GM11168 (cell line): ENCODE results near the gene DDX24.

Experiments used
- in situ Hi-C: fragments of 300-500 bp; cut with MboI; formaldehyde crosslinking; loops from one replicate; pipeline ENCODE4 v1.12.0; 2022; ENCODE audit warnings: low sequenced_read_pairs; ENCODE audit not compliant: unreplicated experiment

Gene DDX24

DNA sequence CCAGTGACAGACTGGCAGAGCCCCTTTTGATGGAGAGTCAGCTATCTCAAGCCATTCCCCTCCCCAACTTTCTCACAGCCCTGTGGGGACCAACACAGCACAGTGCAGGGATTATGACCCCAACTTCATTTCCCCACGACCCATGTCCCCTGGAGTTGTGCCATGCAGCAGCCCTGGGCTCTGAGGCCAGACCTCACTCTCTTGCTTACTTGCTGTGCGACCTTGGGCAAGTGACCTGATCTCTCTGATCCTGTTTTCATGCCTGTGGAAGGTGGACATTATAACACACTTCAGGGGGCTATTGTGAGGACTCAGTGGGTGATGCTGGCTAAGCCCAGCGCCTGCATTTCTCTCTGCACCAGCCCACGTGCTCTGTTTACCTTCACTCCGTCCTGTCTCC, 40.8 kb downstream of the DDX24 start:
- in situ Hi-C loops: no loop called here

DNA sequence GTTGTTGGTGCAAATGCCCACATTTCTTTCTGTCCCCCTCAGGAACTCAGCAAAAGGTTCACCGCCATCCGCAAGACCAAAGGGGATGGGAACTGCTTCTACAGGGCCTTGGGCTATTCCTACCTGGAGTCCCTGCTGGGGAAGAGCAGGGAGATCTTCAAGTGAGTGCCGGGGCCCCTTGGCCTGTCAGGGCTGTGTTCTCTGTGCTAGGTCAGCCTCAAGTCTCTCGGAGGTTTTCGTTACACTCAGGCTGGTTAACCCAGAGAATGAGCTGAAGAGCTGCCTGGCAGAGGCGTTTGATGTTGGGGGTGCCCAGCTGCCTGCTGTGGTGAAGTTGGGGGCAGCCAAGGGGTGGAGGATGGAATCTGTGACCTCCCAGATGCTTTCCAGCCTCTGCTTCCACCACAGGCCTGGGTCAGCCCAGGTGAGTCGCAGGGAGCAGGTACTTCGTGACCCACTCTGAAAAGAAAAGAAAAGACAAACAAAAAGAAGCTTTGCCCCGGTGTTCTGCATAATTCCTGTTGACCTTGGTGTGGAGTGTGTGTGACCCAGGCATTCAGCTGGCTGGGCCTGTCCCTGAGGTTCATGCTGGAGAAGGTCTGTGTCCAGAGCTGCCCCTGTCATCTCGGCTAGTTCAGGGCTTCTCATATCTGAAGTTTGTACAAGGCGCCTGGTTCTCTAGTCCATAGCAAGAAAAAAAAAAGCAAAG, 41.9 kb downstream of the DDX24 start:
- in situ Hi-C loops: loop anchor here (5.0 kb wide), 1 partner anchor 98 kb away; no protein-coding TSS in a partner anchor

GRCh38 chr14:94038510-94038909, 42.5 kb downstream of the DDX24 start:
- in situ Hi-C loops: loop anchor here (5.0 kb wide), 1 partner anchor 99 kb away; no protein-coding TSS in a partner anchor

GRCh38 chr14:94037954-94038353, 43.0 kb downstream of the DDX24 start:
- in situ Hi-C loops: loop anchor here (5.0 kb wide), 1 partner anchor 99 kb away; no protein-coding TSS in a partner anchor

GRCh38 chr14:94036313-94037167, 44.5 kb downstream of the DDX24 start:
- in situ Hi-C loops: loop anchor here (5.0 kb wide), 1 partner anchor 101 kb away; no protein-coding TSS in a partner anchor

DNA sequence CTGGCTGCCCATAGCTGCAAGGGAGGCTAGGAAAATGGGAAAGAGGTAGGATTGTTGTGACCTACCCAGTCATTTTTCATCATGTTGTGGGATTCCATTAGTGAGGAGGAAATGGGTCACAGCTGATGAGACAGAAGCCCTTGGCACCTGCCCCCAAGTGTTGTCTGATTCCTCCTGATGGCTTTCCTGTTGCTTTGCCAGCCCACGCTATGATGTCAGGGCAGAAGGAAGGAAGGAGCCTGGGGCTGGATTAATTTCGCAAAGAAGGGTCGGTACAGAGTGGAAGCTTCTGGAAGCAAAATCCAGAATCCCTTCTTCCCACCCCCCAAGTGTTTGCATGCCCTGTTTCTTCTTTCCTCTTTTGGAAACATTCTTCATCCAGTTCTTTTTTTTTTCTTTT, 46.1 kb downstream of the DDX24 start:
- in situ Hi-C loops: loop anchor here (5.0 kb wide), 1 partner anchor 102 kb away; no protein-coding TSS in a partner anchor

DNA sequence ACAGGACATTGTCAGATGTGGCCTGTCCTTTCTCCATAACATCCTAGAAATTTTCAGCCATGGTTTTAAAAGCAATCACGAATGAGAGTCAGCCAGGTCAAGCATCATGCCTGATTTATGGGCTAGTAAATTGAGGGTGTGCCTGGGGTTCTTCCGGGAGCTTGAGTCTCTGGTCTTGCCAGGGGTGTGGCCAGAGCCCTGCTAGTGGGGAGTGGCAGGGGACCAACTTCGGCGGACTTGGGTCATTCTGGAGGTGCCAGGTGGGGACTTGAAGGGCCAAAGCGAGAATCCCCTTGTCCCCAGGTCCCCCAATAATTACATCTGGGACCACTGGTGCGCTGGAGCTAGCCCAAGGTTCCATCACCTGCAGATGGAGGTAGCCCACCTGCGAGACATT, 49.1 kb downstream of the DDX24 start:
- in situ Hi-C loops: no loop called here

- in situ Hi-C loops: no loop called here
Measured at GRCh38 chr14:94031161-94031882, 49.7 kb downstream of the DDX24 start.

GRCh38 chr14:94030571-94030970, 50.4 kb downstream of the DDX24 start:
- in situ Hi-C loops: no loop called here

DNA sequence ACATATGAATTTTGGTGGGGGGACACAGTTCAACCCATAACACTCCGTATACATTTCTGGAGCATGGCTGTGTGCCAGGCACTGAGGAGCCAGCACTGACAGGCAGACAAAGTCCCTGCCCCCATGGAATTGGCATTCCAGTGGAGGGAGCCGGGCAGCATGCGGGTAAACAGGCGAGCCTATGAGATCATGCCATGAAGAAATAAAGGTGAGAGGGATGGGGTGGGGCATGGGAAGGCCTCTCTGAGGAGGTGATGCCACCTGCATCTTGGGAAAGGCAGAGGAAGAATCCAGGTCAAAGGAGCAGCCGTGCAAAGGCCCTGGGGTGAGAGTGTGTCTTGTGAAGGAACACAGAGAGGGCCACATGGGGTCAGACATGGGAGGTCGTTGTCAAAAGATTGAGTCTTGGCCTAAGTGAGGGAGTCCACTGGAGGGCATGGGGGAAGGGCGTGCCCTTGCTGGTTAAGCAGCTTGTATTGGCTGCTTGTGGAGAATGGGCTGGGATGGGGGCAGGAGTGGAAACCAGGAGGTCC, 51.3 kb downstream of the DDX24 start:
- in situ Hi-C loops: no loop called here

DNA sequence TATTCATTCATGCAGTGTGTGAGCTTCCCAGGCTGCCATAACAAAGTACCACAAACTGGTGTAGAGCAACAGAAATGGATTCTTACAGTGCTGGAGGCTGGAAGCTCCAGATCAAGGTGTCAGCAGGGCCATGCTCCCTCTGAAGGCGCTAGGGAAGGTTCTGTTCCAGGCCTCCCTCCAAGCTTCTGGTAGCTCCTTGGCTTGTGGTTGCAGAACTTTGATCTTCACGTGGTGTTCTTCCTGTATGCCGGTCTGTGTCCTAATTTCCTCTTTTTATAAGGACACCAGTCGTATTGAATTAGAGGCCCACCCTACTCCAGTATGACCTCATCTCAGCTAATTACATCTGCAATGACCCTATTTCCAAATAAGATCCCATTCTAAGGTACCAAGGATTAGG, 51.7 kb downstream of the DDX24 start:
- in situ Hi-C loops: no loop called here

DNA sequence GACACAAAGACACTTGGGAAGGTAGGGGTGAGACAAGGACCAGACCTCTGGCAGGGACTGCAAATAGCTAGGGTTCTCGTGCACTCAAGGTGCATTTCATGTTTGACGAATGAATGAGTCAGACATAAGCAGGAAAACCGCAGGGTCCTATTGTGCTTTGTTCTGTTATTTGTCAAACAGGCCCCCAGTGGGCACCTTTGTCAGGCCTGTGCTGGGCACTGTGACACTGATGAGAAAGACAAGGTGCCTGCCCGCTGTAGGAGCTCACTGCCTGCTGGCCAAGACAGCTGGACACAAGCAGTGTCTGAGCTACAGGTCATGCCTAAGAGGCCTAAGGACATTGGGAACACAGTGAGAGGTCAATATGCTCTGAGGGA, 52.6 kb downstream of the DDX24 start:
- in situ Hi-C loops: no loop called here

DNA sequence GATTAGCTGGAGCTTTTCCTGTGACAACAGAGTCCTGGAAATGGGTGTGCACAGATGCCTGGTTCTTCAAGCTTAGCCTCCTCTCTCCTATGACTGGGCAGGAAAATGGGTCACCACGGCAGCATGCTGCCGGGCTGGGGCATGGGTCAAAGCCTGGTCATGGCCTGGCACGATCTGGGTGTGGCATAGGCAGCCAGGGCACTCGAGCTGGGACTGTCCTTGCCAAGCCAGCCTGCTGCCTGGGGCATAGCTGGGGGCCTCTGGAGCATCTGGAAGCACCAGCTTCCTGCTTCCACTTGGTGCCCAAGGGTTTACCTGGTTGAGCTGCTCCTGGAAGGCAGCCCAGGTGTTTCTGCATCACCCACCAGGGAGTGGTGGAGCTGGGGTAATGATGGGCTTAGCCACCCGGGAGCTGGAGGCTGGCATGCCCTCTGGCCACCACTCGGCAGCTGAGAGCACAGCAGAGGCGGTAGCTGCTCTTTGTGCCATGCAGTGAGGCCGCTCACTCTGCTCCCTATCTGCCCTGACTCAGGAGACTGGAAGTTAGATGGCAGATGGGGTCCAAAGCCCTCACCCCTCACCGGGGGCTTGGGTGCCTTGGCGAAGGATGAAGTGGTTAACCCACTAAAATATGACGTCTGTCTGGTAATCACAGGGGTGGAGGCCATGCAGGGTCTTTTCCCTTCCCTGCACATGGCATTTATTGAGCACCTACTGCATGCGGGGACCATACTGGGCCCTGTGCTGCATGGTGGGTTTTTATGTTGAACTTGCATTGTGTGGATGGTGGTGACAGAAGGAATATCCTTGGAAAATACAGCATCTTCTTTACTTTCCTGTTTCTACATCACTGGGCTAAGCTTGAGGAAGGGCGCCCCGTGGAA, 53.2 kb downstream of the DDX24 start:
- in situ Hi-C loops: no loop called here

GRCh38 chr14:94026889-94027469, 54.0 kb downstream of the DDX24 start:
- in situ Hi-C loops: no loop called here

GRCh38 chr14:94026173-94026888, 54.7 kb downstream of the DDX24 start, which contains the start of gene OTUB2:
TSS of gene OTUB2 (plus strand) at chr14:94026340. CDS start at chr14:94026538, 198 bp downstream.
- in situ Hi-C loops: no loop called here

DNA sequence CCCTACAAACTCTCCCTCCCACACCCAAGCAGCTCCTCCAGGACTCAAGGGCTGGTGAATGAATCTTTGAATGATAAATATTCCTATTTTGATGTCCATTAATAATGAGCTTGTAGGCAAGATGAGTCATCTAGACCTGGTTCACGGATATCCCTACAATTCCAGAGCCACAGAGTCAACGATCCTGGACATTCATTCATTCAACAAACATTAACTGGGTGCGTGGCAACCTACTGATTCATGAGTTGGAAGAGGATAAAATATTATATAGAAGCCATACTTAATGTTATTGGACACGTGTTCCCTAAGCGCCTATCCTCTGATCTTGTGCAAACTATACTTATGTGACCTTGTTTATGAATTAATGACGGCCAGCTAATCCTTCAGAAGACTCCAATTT, 55.3 kb downstream of the DDX24 start:
- in situ Hi-C loops: no loop called here

DNA sequence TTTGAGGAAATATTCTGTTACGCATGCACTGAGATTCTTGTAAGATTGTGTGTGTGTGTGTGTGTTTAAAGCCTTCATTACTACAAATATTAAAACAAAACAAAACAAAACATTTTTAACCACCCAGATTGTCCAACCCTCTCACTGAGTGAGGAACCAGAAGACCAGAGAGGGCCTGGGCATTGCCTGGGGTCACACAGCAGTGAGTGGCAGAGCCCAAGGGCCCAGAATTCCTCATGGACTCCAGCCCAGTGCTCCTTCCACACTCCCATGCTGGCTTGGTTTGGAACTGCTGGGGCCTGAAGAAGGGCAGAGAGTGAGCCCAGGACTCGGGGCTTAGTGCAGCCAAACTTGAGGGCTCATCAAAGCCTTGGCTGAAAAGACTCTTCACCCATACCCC, 56.5 kb downstream of the DDX24 start:
- in situ Hi-C loops: no loop called here
